HUDEP-2 (cell line): ENCODE data around the gene LRP1B.
"Not testable (repeated sequence)": the region's sequence is repeated elsewhere in the genome, so short reads cannot be mapped to it uniquely, and the experiment has no call there.

Experiments
- DNase-seq, 76 experiments: peaks; one replicate each; lab custom pipeline; 2025; ENCODE audit not compliant: unreplicated experiment in 76 of 76; lab: John Stamatoyannopoulos, UW

Gene LRP1B

GRCh38 chr2:141911485-141912066, 219.2 kb downstream of the LRP1B start:
- peak in 15 of 76 experiments; percentile 0 to 35 (median 7) for DNase-seq

GRCh38 chr2:141906678-141907077, 224.1 kb downstream of the LRP1B start:
- no peak for DNase-seq

GRCh38 chr2:141900826-141901225, 230.0 kb downstream of the LRP1B start:
- DNase-seq: no peak

- no peak for DNase-seq
Measured at GRCh38 chr2:141899740-141900139, 231.1 kb downstream of the LRP1B start.

GRCh38 chr2:141889788-141890187, 241.0 kb downstream of the LRP1B start:
- DNase-seq: no peak

- DNase-seq: no peak
Measured at GRCh38 chr2:141888987-141889555, 241.7 kb downstream of the LRP1B start.

- DNase-seq: no peak
Measured at GRCh38 chr2:141887363-141887762, 243.5 kb downstream of the LRP1B start.

GRCh38 chr2:141878016-141878415, 252.8 kb downstream of the LRP1B start:
- DNase-seq: no peak

- no peak for DNase-seq
Measured at GRCh38 chr2:141871913-141872634, 258.7 kb downstream of the LRP1B start.

GRCh38 chr2:141869572-141869971, 261.2 kb downstream of the LRP1B start:
- DNase-seq: no peak

GRCh38 chr2:141863964-141864363, 266.9 kb downstream of the LRP1B start:
- DNase-seq: no peak

GRCh38 chr2:141856215-141856919, 274.4 kb downstream of the LRP1B start:
- no peak for DNase-seq

- no peak for DNase-seq
Measured at GRCh38 chr2:141848191-141848590, 282.6 kb downstream of the LRP1B start.

GRCh38 chr2:141844231-141844630, 286.6 kb downstream of the LRP1B start:
- no peak for DNase-seq

- DNase-seq: no peak
Measured at GRCh38 chr2:141835103-141835502, 295.7 kb downstream of the LRP1B start.

GRCh38 chr2:141828761-141829160, 302.1 kb downstream of the LRP1B start:
- no peak for DNase-seq

GRCh38 chr2:141824790-141825189, 306.0 kb downstream of the LRP1B start:
- no peak for DNase-seq

- DNase-seq: no peak
Measured at GRCh38 chr2:141820893-141821292, 309.9 kb downstream of the LRP1B start.

- DNase-seq: not testable (repeated sequence)
Measured at GRCh38 chr2:141815320-141815719, 315.5 kb downstream of the LRP1B start.

GRCh38 chr2:141814150-141814549, 316.7 kb downstream of the LRP1B start:
- DNase-seq: peak in 1 of 76 experiments; percentile 0

- no peak for DNase-seq
Measured at GRCh38 chr2:141810148-141810547, 320.7 kb downstream of the LRP1B start.
